ENCODE data around the gene FAM162B.

The FAM162B gene

GRCh38 chr6:116779573-116780164, 14.2 kb upstream of the FAM162B start:
- peak; percentile 58; the same call in 1 of the 2 replicates for TF ChIP-seq CTCF (IDR thresholded peaks at IDR 0.05)

- no peak for TF ChIP-seq CTCF (IDR thresholded peaks at IDR 0.05)
These were observed 8.4 kb upstream of the FAM162B start for GRCh38 chr6:116773886-116774285.

- no peak for TF ChIP-seq CTCF (IDR thresholded peaks at IDR 0.05)
These were observed 6.9 kb upstream of the FAM162B start for GRCh38 chr6:116772450-116772849.

GRCh38 chr6:116767715-116768114, 2.2 kb upstream of the FAM162B start:
- no peak for TF ChIP-seq CTCF (IDR thresholded peaks at IDR 0.05)

GRCh38 chr6:116766506-116767176, 1.1 kb upstream of the FAM162B start:
- no peak for TF ChIP-seq CTCF (IDR thresholded peaks at IDR 0.05)

GRCh38 chr6:116764629-116764960, 924 bp downstream of the FAM162B start:
- no peak for TF ChIP-seq CTCF (IDR thresholded peaks at IDR 0.05)

GRCh38 chr6:116763906-116764628, 1.5 kb downstream of the FAM162B start:
- no peak for TF ChIP-seq CTCF (IDR thresholded peaks at IDR 0.05)
